ENCODE measurements around the gene LILRA6. TPM values are rescaled to one million over a fixed set of nuclear protein-coding genes. Genes with fewer than 3 reads are reported as not detected.

LILRA6 gene
- total RNA-seq, 2 experiments from 2014 or later, result not detected

GRCh38 chr19:54255105-54255775 is 12.7 kb upstream of the LILRA6 start:
- Mint-ChIP-seq H3K9me3 (no peaks in the 10 kb centered on the region), H3K27me3 (peaks cover 5% of the 10 kb centered on the region), H3K27ac (no peak overlapping the region), H3K4me3 (no peak overlapping the region), H3K36me3 (ENCODE audit: low read depth) (no peaks in the 10 kb centered on the region), H3K4me1 (ENCODE audit: low read depth) (no peaks in the 10 kb centered on the region)
- DNase-seq (no peak), ATAC-seq (no peak)
- CTCF ChIA-PET, result no interaction called here
- TF ChIP-seq CTCF (IDR thresholded peaks at IDR 0.05), result no peak
- POLR2A ChIA-PET, result no interaction called here
- intact Hi-C loops (cut with micrococcal nuclease), result no loop called here

- Mint-ChIP-seq H3K36me3 (ENCODE audit: low read depth) (no peaks in the 10 kb centered on the region), H3K9me3 (no peaks in the 10 kb centered on the region), H3K4me1 (ENCODE audit: low read depth) (no peaks in the 10 kb centered on the region), H3K27me3 (peaks cover 7% of the 10 kb centered on the region), H3K4me3 (no peak overlapping the region), H3K27ac (no peak overlapping the region)
- CTCF ChIA-PET, result interaction anchor here (0.9 kb wide), 1 partner anchor 10 kb away, joined by 3 read pairs; no protein-coding TSS in a partner anchor
- POLR2A ChIA-PET, result no interaction called here
- DNase-seq, result no peak
- intact Hi-C loops (cut with micrococcal nuclease), result no loop called here
- no peak for TF ChIP-seq CTCF (IDR thresholded peaks at IDR 0.05)
- ATAC-seq, result no peak
Measured at GRCh38 chr19:54254195-54254906, 11.8 kb upstream of the LILRA6 start.

GRCh38 chr19:54253331-54254194 is 11.0 kb upstream of the LILRA6 start:
- POLR2A ChIA-PET, result no interaction called here
- Mint-ChIP-seq H3K9me3 (no peaks in the 10 kb centered on the region), H3K36me3 (ENCODE audit: low read depth) (no peaks in the 10 kb centered on the region), H3K27ac (no peak overlapping the region), H3K4me3 (no peak overlapping the region), H3K27me3 (peaks cover 7% of the 10 kb centered on the region), H3K4me1 (ENCODE audit: low read depth) (no peaks in the 10 kb centered on the region)
- intact Hi-C loops (cut with micrococcal nuclease), result no loop called here
- DNase-seq (no peak), ATAC-seq (no peak)
- no peak for TF ChIP-seq CTCF (IDR thresholded peaks at IDR 0.05)
- CTCF ChIA-PET, result interaction anchor here (0.9 kb wide), 1 partner anchor 11 kb away, joined by 3 read pairs; no protein-coding TSS in a partner anchor

GRCh38 chr19:54252845-54253244 is 10.3 kb upstream of the LILRA6 start:
- no peak for TF ChIP-seq CTCF (IDR thresholded peaks at IDR 0.05)
- DNase-seq (no peak), ATAC-seq (no peak)
- intact Hi-C loops (cut with micrococcal nuclease), result no loop called here
- POLR2A ChIA-PET, result no interaction called here
- Mint-ChIP-seq H3K9me3 (no peaks in the 10 kb centered on the region), H3K36me3 (ENCODE audit: low read depth) (no peaks in the 10 kb centered on the region), H3K27ac (no peak overlapping the region), H3K4me3 (no peak overlapping the region), H3K4me1 (ENCODE audit: low read depth) (peaks cover 5% of the 10 kb centered on the region), H3K27me3 (peaks cover 7% of the 10 kb centered on the region)
- CTCF ChIA-PET, result no interaction called here

Data from activated CD8-positive, alpha-beta T cell treated with anti-CD3 and anti-CD28 coated beads for 36 hours (primary cell).